ENCODE measurements around the gene NATD1.

DNA sequence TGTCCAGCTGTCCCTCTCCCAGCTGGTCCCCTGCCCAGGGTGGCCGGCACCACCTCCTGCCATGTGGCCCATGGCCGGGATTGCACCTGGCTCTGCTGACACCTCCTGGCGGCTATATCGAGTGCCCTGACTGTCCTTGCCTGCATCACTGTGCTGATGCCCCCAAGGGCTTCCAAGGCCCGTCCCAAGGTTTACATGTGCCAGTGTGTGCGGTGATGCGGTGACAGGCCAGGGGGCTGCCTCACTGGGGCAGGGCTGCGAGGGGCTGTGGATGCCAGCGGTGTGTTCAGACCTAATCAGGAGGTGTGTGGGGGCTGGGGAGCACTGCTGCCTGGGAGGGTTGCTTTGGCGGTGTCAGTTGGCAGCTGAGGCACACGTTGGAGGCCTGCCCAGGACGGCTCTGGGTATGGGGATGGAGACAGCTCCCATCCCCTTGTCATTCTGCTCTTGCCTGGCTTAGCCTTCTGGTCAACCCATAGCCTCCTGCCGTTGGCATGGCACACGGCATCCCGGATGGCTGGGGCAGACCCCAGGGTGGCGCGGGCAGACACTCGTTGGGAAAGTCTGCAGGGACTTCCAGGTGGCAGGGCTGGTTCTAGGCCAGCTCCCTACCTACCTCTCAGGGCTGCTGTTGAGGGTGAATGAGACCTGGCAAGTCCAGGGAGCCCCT, 36.8 kb upstream of the NATD1 start:
- TF ChIP-seq, protein P1, sequence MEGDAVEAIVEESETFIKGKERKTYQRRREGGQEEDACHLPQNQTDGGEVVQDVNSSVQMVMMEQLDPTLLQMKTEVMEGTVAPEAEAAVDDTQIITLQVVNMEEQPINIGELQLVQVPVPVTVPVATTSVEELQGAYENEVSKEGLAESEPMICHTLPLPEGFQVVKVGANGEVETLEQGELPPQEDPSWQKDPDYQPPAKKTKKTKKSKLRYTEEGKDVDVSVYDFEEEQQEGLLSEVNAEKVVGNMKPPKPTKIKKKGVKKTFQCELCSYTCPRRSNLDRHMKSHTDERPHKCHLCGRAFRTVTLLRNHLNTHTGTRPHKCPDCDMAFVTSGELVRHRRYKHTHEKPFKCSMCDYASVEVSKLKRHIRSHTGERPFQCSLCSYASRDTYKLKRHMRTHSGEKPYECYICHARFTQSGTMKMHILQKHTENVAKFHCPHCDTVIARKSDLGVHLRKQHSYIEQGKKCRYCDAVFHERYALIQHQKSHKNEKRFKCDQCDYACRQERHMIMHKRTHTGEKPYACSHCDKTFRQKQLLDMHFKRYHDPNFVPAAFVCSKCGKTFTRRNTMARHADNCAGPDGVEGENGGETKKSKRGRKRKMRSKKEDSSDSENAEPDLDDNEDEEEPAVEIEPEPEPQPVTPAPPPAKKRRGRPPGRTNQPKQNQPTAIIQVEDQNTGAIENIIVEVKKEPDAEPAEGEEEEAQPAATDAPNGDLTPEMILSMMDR (IDR thresholded peaks at IDR 0.05): no peak
- TF ChIP-seq ZFX (IDR thresholded peaks at IDR 0.05; ENCODE audit: borderline replicate concordance): no peak
